ENCODE measurements around the gene GNGT1.

GNGT1 gene

DNA sequence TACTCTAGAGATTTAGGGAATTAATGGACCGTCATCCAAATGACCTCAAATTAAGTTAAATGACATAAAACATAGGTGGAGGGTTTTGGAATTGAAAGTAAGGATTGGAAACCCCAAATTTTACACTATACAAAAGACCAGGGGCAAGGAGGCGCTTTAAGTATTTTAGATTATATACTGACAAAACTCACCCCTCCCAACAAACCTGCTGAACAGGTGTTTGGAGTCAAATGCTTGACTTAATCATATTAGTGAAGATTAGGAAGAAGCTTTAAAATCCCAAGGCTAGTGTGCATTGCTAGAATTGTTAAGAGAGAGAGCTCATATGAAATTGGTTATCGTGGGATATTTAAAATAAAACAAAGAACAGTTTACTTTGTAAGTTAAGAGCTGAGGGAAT is at the start of gene GNGT1:
Gene GNGT1, plus strand, starts transcription at position 301 of the 400 bp plus-strand sequence. CDS start 180 bp downstream, outside the sequence.
- FAIRE-seq: no peak

DNA sequence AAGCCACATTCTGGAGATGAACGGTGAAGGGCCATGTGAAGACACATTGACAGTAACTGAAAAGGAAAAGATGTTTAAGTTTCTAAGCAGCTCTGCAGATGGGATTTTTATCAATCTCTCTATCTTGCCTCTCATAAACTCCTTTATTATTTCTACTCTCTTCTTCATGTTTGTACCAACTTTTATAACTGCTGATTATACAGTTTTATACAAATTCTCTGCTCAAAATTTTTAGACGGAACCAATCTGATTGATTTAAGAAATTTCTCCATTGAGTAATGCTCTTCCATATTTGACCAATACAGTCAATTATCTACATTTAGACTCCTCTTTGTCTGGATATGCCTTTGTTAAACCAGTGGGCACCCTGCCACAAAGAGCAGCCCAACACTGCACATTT is 47.5 kb upstream of the GNGT1 start:
- FAIRE-seq: no peak

DNA sequence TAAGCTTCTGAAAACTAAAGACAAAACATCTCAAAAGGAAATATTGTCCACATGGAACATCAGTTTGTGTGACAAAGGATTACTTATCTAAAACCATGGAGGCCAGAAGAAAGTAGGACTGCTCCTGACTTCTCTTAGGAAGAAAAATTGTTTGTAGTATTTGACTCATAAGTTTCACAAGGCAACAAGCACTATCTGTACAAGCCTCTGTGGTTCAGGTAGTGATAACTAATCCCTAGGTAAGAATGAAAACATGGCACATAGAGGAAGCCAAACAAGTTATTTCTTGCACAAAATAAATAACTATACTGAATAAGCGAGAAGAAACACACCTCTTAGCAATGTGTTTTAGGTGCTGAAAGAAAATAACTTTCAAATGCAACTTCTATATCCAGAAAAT is 46.1 kb upstream of the GNGT1 start:
- no peak for FAIRE-seq

DNA sequence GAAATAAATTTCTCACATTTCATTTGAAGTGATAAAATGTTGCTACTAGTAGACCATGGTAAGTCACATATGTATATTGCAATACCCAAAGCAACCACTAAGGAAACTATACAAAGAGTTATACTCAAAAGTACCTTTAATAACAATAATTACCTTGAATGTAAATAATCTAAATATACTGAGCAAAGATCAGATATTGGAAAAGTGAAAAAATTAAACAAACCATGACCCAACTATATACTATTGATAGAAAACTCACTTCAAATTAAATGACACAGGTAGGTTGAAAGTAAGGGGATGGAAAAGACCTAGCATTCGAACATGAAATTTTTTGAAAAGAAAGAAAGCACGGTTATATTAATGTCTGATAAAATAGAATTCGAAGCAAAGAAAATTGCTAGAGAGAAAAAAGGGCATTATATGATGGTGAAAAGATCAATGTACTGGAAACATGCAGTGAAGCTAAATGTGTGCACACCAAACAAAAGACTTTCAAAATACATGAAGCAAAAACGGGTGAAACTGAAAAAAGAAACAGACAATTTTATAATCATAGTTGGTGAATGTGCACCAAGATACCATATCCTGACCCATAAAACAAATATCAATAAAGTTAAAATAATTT is 44.9 kb upstream of the GNGT1 start:
- FAIRE-seq: no peak

DNA sequence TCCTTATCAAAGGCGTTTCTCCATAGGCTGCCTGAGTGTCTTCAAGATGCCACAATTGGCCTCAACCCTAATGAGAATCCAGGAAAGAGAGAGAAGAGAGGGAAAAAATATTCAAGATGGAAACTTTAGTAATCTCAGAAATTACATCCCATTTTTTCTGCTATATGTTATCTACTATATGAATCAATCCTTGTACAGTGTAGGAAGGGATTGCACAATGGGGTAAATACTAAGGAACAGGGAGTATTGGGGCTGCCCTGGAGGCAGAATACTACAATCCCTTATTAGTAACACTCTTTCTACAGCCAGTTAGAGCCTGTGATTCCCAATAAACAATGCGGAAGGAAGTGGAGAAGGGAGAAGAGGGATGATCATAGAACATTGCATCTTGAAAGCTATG is 43.7 kb upstream of the GNGT1 start:
- no peak for FAIRE-seq

DNA sequence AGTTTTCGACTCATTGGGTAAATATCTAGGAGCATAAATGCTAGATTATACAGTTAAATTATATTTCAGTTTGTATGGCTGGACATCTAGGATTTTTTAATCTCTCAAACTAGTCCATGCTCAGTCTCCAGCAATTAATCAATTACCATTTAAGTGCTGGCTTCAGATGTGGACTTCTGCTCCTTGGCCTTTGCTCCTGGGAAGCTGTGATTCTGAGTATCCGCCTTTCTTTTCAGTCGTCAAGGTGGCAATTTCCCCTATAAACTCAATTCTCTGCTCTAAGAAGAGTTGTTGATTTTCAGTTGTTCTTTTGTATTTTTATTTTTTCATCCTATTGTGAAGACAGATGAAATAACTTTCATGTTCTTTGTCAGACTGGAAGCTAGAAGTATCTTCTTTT is 39.5 kb upstream of the GNGT1 start:
- no peak for FAIRE-seq

DNA sequence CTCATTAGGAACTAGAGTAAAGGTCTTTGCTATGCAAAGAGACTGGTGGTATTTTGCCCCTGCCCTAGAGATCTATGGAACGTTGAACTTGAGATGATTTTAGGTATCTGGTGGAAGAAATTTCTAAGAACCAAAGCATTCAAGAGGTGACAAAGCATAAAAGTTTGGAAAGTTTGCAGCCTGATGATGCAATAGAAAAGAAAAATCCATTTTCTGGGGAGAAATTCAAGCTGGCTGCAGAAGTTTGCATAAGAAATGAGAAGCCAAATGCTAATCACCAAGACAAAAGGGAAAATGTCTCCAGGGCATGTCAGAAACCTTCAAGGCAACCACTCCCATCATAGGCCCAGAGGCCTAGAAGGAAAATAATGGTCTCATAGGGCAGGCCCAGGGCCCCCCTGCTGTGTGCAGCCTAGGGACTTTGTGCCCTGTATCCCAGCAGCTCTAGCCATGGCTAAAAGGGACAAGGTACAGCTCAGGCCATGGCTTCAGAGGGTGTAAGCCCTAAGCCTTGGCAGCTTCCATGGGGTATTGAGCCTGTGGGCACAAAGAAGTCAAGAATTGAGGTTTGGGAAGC is 32.3 kb upstream of the GNGT1 start:
- FAIRE-seq: no peak

DNA sequence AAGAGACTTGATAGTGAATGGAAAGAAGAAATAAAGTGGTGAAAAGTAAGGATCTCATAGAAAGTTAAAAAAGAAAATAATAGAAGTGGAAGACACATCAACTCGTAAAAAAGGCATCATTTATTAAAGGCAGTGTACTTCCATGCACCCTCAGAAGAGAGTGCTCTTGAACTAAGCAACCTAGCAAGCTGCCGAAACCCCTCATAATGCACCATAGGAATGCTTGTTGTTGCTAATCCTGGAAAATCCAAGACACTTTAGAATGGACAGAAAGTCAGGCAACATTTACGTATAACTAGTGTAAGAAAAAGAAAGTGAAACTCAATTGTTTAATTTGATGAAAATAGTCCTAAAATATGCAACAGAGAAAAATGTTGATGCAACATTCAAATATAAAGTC is 28.6 kb upstream of the GNGT1 start:
- no peak for FAIRE-seq

DNA sequence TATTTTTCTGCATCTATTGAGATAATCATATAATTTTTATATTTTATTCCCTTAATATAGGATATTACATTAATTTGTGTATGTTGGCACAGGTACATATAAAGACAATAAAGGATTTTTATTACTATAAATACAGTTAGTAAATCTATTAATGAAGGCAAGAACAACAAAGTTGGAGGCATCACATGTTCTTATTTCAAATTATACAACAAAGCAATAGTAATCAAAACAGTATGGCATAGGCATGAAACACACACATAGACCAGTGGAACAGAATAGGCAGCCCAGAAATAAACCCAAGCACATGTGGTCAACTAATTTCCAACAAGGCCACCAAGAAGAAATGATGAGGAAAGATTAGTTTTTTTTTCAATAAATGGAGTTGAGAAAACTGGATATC is 27.0 kb upstream of the GNGT1 start:
- FAIRE-seq: no peak

DNA sequence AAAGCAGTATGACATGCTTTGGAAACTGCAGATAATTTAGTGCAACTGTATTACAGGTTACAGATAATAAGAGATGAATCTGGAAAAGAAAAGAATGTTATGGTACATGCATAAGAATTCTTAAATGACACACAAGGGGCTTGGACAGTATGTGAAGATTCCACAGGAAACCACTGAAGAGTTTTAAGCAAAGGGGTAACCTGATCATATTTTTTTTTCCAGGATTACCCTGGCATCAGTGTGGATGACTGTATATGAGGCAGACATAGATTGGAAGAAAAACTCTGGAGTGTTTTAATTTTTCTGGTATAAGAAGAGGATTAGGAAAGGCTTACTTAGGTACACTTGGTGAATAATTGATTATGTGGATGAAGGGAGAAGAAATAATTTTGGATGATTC is 23.9 kb upstream of the GNGT1 start:
- no peak for FAIRE-seq

DNA sequence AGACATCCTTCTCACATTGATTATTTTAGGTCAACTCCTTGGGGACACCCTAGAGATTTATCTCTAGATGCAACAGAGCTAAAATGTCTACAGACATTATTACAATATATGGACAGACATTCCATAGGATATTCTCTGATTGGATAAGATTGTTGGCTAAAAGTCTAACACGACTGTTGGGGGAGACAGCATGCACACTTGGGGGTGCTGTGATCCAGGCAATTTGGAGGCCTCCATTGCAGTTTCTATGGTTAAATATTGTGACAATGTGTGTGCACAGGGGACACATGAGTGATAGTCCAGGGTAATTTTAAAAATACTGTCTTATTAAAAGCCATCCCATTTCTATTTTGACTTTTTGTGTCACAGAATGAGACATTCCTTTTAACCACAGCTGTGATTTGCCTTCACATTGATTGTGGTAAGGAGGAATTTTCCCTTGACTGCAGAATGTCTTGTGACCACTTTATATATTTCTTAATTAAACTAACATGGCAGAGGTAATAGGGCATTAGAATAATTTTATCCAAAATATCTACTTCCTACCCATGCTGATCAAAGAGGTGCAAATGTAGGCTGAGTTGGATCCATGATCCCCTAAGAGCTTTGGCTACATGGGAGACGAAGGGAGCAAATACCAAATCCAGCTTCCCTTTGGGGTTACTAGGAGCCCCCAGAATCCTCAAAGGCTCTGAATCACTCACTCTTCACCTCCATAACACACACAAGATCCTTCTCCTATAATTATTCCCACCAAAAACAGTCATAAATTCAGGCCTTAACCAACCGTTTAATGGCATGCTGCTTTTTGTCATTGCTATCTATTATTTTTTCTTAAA is 23.1 kb upstream of the GNGT1 start:
- no peak for FAIRE-seq

DNA sequence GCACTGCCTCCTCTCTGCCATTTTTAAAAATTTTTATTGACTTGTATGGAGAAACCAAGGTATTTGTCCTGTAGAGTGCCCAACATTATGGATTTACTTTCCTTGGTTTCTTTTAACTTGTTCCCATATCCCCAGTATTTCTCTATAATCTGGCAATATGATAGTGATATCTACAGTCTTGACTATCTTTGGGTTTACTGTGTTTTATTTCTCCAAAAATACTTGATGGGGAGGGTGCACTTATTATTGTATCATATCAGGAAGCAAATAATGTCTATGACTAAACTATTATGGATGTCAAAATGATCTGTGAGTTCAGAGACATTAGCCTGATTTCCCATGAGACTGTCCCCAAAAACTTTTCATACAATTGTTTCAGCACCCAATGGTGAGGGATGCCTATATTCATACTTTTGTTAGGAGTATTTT is 22.4 kb upstream of the GNGT1 start:
- FAIRE-seq: no peak

DNA sequence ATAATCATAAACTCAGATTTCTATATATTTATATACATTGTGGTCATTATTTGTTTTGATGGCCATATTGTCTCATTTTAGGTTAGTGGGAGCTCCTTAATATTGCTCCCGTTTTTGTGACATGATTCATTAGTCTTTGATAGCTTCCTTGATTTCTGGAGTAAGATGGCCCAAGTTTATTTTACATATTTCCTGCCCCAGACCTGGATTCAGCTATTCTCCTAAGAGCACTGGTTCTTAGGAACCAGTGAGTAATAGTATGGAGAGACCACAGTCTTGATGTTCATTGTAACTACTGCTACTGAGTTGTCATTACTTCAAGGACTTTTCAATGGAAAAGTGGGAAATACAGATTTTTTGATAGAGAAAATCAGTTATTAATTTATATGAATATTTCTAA is 21.8 kb upstream of the GNGT1 start:
- no peak for FAIRE-seq

DNA sequence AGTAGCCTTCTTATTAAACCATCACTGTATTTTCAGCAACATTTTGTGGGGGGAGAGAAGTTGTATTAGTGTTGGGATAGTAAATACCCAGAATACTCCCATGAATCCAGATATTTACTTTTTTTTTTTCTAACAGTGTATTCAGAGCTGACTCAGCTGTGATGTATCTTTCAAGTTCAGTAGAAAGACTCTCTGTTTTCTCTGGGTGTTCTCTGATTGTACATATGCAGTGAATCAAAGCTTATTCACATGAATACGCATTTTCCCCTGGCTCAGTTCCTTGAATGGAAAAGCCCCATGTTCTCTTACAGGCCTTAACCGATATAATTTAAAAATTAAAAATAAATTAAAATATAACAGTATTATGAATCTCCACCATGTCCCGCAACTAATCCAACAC is 17.1 kb upstream of the GNGT1 start:
- no peak for FAIRE-seq

DNA sequence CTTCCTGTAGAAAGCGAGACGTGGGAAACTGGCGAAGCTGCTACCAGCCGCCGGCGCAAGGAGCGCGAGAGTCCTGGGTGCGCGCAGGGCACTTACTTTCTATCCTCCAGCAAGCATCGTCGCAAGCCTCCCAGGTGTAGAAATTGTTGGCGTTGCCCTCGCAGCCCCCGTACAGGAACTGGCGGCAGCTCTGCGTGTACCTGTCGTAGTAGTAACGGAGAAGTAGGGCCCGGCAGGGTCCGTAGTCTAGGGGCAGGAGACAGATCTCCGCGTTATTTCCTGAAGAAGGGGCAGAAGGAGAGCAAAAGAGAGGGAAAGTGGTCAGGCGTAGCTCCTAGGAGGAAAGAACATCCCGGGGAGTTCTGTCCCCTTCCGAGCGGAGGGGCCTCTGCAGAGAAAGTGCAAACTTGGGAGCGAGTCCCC is 16.3 kb upstream of the GNGT1 start:
- FAIRE-seq: no peak

DNA sequence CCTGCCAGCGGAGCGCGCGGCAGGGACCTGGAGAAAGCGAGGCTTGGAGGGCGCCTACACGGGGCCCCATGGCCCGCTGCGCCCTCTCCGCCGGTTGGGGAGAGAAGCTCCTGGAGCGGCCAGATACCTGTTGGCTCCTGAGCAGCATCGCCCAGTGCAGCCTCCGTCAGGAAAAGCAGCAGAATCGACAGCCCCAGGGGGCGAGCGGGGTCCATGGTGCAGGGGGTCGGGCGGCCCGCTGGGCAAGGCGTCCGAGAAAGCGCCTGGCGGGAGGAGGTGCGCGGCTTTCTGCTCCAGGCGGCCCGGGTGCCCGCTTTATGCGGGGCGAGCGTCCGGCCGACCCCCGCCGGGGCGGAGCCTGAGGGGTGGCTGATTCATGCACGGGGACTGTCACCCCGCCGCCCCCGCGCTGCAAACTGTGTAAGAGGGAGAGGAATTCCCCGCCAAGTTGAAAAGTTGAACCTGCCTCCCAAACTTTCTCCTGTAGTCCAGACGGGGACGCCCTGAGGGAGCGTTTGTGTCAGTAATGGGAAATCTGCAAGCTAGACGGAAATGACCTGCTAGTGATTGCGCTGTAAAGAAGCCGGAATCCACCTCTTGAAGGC is 15.8 kb upstream of the GNGT1 start, which contains the start of gene TFPI2:
Gene TFPI2, minus strand, starts transcription at position 290 of the 605 bp plus-strand sequence. Its CDS starts 75 bp downstream, at position 215.
- FAIRE-seq: no peak

DNA sequence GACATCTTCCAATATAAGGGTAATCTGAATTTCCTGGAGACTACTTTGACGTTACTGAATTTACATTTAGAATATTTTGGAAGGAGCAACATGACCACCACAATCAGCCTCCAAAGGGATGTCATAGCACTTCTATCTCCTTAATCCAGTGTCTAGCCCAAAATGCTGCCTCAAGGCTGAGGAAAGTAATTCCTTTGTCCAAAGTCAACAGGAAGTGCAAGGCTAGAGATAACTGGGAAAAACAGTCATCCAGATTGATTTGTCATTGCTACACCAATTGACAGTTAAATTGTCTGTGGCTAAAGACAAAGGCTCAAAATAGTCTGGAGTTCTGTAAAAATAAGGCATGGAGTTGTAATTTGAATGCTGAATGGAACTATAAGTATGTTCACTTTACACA is 11.9 kb upstream of the GNGT1 start:
- FAIRE-seq: no peak

DNA sequence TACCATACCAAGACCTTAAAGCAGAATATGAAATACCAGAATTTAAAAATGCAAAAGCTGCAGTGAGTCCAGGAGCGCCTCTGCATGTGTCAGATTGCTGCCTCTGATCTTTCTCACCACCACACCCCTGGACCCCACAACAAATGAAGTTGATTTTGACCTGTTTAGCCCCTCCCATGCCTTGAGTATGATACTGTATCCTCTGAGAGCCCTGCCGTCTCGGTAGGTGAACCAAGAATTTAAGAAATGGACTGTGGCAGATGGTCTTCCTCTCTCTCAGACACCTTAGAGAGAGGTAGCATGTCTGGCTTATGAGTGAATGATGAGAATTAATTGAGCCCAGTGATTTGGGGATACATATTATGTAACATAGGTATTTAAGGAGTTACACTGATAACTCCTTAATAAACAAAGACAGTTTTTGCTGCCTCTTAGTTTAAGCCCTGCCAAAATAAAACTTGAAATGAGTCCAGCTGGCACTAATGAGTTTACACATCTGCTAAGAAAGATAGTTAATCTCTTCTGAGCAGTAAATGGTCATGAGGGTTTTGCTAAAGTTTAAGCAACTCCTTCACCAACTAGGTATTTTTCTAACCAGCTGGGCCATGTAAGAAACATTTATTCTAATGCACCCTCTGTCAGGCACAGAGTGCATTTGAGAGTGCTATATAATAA is 11.3 kb upstream of the GNGT1 start:
- no peak for FAIRE-seq

DNA sequence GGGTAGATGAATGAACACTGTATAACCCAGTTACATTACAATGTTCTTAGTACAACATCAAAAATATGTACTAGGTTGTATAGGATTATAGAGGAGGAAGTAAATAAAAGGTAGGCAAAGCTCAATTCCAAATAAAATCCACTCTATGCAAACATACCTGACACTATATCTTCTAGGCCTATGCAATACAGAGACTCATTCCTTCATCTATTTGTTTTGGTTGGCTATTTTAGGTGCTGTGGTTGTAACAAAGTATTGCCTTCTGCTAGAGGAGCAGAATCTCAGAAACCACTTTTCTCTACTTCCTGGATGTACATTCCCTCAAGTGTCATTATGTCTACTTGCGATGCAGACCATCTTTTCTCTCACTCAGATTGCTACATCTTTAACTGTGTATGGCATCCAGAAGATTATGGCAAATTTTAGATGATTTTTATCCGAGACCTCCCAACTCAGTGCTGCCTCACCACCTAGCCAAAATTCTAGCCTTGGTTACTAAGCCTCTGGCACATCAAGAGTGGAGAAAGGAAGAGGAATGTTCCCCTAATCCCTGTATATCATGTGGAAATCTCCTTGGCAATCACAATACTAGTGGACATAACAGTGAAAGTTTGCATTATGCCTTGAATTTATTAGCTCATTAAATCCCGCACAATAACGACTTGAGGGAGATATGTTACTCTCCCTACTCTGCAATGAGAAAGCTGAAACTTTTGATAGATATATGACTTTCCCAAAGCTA is 10.3 kb upstream of the GNGT1 start:
- FAIRE-seq: no peak

DNA sequence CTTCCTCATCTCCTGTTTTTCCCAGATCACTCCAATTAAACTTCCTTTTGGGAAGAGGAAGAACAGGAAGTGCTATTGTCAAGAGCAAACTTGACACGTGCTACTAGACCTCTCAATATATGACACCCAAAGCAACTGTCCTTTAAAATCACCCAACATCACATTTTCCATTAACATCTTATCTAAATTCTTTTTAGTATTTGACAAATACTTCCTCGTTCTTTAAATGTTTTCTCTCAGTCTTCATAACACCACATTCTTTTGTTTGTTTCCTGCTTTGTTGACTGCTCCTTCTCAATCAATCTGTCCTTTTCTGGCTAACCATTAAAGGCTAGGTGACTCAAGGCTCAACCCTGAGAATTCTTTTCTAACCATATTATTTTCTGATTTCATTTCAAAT is 8.7 kb upstream of the GNGT1 start:
- no peak for FAIRE-seq

DNA sequence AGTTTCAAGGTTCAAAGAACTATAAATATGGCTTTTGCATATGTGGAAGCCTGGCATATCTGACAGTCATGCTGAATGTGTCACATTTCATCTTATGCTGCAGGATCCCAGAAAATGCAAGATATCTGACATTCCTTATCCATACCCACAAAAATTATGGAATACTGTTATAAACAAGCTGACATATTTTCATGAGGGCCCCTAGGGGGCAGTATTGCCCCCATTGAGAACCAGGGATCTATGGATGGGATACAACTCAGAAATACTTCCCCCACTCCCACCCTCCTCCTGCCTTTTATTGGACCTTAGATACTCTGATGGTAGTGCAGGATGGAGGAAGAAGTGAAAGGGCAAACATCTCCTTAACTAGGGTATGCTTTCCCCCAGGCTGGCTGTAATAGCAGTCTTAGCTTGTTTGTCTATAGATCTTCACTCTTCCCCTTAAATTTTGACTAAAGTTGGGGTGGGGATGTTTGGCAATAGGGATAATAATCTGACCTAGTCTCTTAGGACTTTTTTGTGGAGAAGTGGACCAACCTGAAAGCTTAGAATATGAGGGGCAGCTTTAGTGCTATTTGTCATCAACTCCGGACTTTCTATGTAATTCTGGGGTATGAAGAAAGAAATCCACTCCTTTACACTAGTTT is 3.5 kb upstream of the GNGT1 start:
- no peak for FAIRE-seq
